Naive thymus-derived CD4-positive, alpha-beta T cell (primary cell): Measurements from ENCODE around the gene SLC35F5. TPM values are rescaled to one million over a fixed set of nuclear protein-coding genes. Genes with fewer than 3 reads are reported as not detected.
"Not testable (repeated sequence)": the region's sequence is repeated elsewhere in the genome, so short reads cannot be mapped to it uniquely, and the experiment has no call there.

Experiments used
- ATAC-seq: fragments of 150-1000 bp; cut with Tn5 transposase; 2 replicates; pipeline ENCODE4 v1.10.0; 2021; ENCODE audit warnings: mild to moderate bottlenecking, moderate library complexity
- CTCF ChIA-PET: fragments of 350-600 bp; sonication (Branson Sonifier 250); formaldehyde crosslinking; loops from one replicate; lab custom pipeline; 2021; ENCODE audit warnings: antibody characterized with exemption; lab: Charles Lee
- POLR2A ChIA-PET: fragments of 350-600 bp; sonication (Branson Sonifier 250); formaldehyde crosslinking; loops from one replicate; lab custom pipeline; 2021; ENCODE audit warnings: antibody characterized with exemption, inconsistent platforms; lab: Charles Lee
- DNase-seq, 9 donors: peaks; one replicate each; pipeline versions ENCODE4 v3.0.0 to v3.0.0-alpha.2; 2020 to 2022; ENCODE audit warnings: mixed read lengths in 1 of 9
- H3K27ac ChIP-seq: one replicate; pipeline ENCODE4 v1.7.0; 2013; ENCODE audit warnings: mild to moderate bottlenecking, low read depth, low read length, moderate library complexity
- H3K27me3 ChIP-seq, 2 donors: one replicate each; pipeline ENCODE4 v1.7.0; 2013; ENCODE audit warnings: low read length in 2 of 2, mild to moderate bottlenecking in 2 of 2, moderate library complexity in 2 of 2; ENCODE audit not compliant: control insufficient read depth in 2 of 2, insufficient read depth in 2 of 2
- H3K36me3 ChIP-seq, 3 experiments: 1 replicate in 2 of 3; 2 replicates in 1 of 3; pipeline ENCODE4 v1.7.0; 2013; ENCODE audit warnings: low read length in 3 of 3, mild to moderate bottlenecking in 3 of 3, moderate library complexity in 1 of 3; ENCODE audit not compliant: insufficient read depth in 3 of 3, control insufficient read depth in 2 of 3
- H3K4me1 ChIP-seq, 2 donors: one replicate each; pipeline ENCODE4 v1.7.0; 2013; ENCODE audit warnings: low read length in 2 of 2, mild to moderate bottlenecking in 2 of 2, moderate library complexity in 1 of 2; ENCODE audit not compliant: control insufficient read depth in 2 of 2, insufficient read depth in 2 of 2
- H3K4me3 ChIP-seq: 2 replicates; pipeline ENCODE4 v1.7.0; 2013; ENCODE audit warnings: mild to moderate bottlenecking, low read length
- H3K9me3 ChIP-seq, 3 experiments: 1 replicate in 2 of 3; 2 replicates in 1 of 3; pipeline ENCODE4 v1.7.0; 2013; ENCODE audit warnings: low read length in 3 of 3; ENCODE audit not compliant: control insufficient read depth in 2 of 3
- H3K27ac Mint-ChIP-seq, 9 donors: one replicate each; pipeline ENCODE4 v1.8.0; 2020 to 2022; ENCODE audit warnings: mixed read lengths in 9 of 9, mild to moderate bottlenecking in 8 of 9, moderate library complexity in 5 of 9, inconsistent platforms in 2 of 9
- H3K27me3 Mint-ChIP-seq, 5 donors: one replicate each; pipeline ENCODE4 v1.8.0; 2021 to 2022; ENCODE audit warnings: mixed read lengths in 5 of 5, mild to moderate bottlenecking in 1 of 5
- H3K36me3 Mint-ChIP-seq, 5 donors: one replicate each; pipeline ENCODE4 v1.8.0; 2020 to 2022; ENCODE audit warnings: mixed read lengths in 5 of 5, mild to moderate bottlenecking in 3 of 5, inconsistent platforms in 1 of 5
- H3K4me1 Mint-ChIP-seq, 7 donors: one replicate each; pipeline ENCODE4 v1.8.0; 2020 to 2022; ENCODE audit warnings: mixed read lengths in 7 of 7, mild to moderate bottlenecking in 3 of 7, inconsistent platforms in 1 of 7
- H3K4me3 Mint-ChIP-seq, 10 donors: one replicate each; pipeline ENCODE4 v1.8.0; 2020 to 2022; ENCODE audit warnings: mild to moderate bottlenecking in 10 of 10, mixed read lengths in 10 of 10, moderate library complexity in 6 of 10, inconsistent platforms in 2 of 10
- H3K9me3 Mint-ChIP-seq, 11 donors: one replicate each; pipeline ENCODE4 v1.8.0; 2020 to 2022; ENCODE audit warnings: mixed read lengths in 11 of 11, mild to moderate bottlenecking in 4 of 11, inconsistent platforms in 1 of 11, moderate library complexity in 1 of 11
- intact Hi-C, 2 donors: fragments of 100-400 bp; cut with micrococcal nuclease; formaldehyde crosslinking; loops; one replicate each; pipeline ENCODE4 v1.15.1; 2023
- polyA plus RNA-seq, 2 donors: library from polyadenylated mRNA; unstranded; fragments of 300-500 nt; fragmentation: Illumina TruSeq; gene quantifications; one replicate each; pipeline ENCODE4 v1.2.3, GENCODE V29; 2021
- total RNA-seq, 6 experiments: library from RNA in 5 of 6; stranded (reverse) in 5 of 6; gene quantifications; 1 replicate in 5 of 6; 2 replicates in 1 of 6; pipeline ENCODE4 v1.2.3 and lab custom pipeline; 2021 to 2026

Gene SLC35F5
- total and polyA plus RNA-seq, 7 experiments from 2014 or later, result 3.8 to 33.4 (median 25.5) TPM

GRCh38 chr2:113679457-113679856 is 77.0 kb downstream of the SLC35F5 start:
- intact Hi-C loops, result no loop called here
- peaks cover 0 to 12% of the 10 kb centered on the region in 2 donors for H3K4me1 ChIP-seq
- Mint-ChIP-seq H3K4me3 (no peak overlapping the region), H3K27me3 (peaks cover 0 to 30% (median 0%) of the 10 kb centered on the region in 5 donors), H3K4me1 (no peaks in the 10 kb centered on the region), H3K36me3 (no peaks in the 10 kb centered on the region), H3K9me3 (peaks cover 0 to 2% (median 0%) of the 10 kb centered on the region in 11 donors), H3K27ac (no peak overlapping the region)
- CTCF ChIA-PET, result no interaction called here
- no peak for DNase-seq
- H3K27me3 ChIP-seq, result no peaks in the 10 kb centered on the region
- POLR2A ChIA-PET, result no interaction called here
- H3K9me3 ChIP-seq, result no peaks in the 10 kb centered on the region
- peak; percentile 65 for ATAC-seq
- no peak overlapping the region for H3K4me3 ChIP-seq
- H3K36me3 ChIP-seq, result no peaks in the 10 kb centered on the region
- H3K27ac ChIP-seq, result no peak overlapping the region

DNA sequence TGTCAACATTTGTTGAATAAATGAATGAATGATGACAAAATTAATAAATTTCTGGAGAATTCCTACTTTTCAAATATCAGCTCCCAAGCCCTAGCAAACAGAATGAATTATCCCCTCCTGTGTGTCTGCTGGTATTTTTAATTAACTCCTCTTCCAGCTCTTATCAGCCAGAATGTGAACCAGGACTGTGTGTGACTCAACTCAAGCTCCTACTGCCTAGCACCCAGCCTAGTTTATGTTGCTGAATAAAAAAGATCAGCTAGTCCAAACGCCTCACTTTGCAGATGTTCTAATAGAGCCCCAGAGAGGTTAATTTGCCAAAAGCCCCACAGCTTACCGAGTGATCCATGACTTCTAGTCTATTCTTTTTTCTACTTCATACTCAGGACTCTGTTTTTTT is 79.1 kb downstream of the SLC35F5 start:
- DNase-seq, result no peak
- Histone ChIP-seq H3K4me1 (peaks cover 0 to 12% of the 10 kb centered on the region in 2 donors), H3K4me3 (no peak overlapping the region), H3K27ac (no peak overlapping the region), H3K36me3 (no peaks in the 10 kb centered on the region), H3K9me3 (no peaks in the 10 kb centered on the region), H3K27me3 (no peaks in the 10 kb centered on the region)
- no peak for ATAC-seq
- Mint-ChIP-seq H3K4me3 (no peak overlapping the region), H3K36me3 (no peaks in the 10 kb centered on the region), H3K27me3 (peaks cover 0 to 22% (median 0%) of the 10 kb centered on the region in 5 donors), H3K4me1 (no peaks in the 10 kb centered on the region), H3K27ac (no peak overlapping the region), H3K9me3 (peaks cover 0 to 2% (median 0%) of the 10 kb centered on the region in 11 donors)
- intact Hi-C loops, result no loop called here
- CTCF ChIA-PET, result no interaction called here
- POLR2A ChIA-PET, result interaction anchor here (1.3 kb wide), 1 partner anchor 21 kb away, joined by 3 read pairs; no protein-coding TSS in a partner anchor

GRCh38 chr2:113676623-113677266 is 79.7 kb downstream of the SLC35F5 start:
- POLR2A ChIA-PET, result interaction anchor here (1.3 kb wide), 1 partner anchor 21 kb away, joined by 3 read pairs; no protein-coding TSS in a partner anchor
- H3K4me3 ChIP-seq, result no peak overlapping the region

GRCh38 chr2:113675875-113676274 is 80.6 kb downstream of the SLC35F5 start:
- Mint-ChIP-seq H3K27ac (no peak overlapping the region), H3K9me3 (peaks cover 0 to 1% (median 0%) of the 10 kb centered on the region in 11 donors), H3K36me3 (no peaks in the 10 kb centered on the region), H3K4me1 (no peaks in the 10 kb centered on the region), H3K27me3 (peaks cover 0 to 10% (median 0%) of the 10 kb centered on the region in 5 donors), H3K4me3 (no peak overlapping the region)
- ChIA-PET CTCF (no interaction called here), POLR2A (no interaction called here)
- no peak for ATAC-seq
- H3K36me3 ChIP-seq, result no peaks in the 10 kb centered on the region
- H3K4me3 ChIP-seq, result no peak overlapping the region
- no peaks in the 10 kb centered on the region for H3K9me3 ChIP-seq
- no peak overlapping the region for H3K27ac ChIP-seq
- intact Hi-C loops, result no loop called here
- no peaks in the 10 kb centered on the region for H3K27me3 ChIP-seq
- peaks cover 0 to 12% of the 10 kb centered on the region in 2 donors for H3K4me1 ChIP-seq
- no peak for DNase-seq

More at GRCh38 chr2:113676623-113677266, 79.7 kb downstream of the SLC35F5 start:
- Histone ChIP-seq H3K36me3 (no peaks in the 10 kb centered on the region), H3K27ac (no peak overlapping the region), H3K4me1 (peaks cover 0 to 12% of the 10 kb centered on the region in 2 donors), H3K27me3 (no peaks in the 10 kb centered on the region), H3K9me3 (no peaks in the 10 kb centered on the region)
- intact Hi-C loops, result no loop called here
- Mint-ChIP-seq H3K4me3 (no peak overlapping the region), H3K36me3 (no peaks in the 10 kb centered on the region), H3K9me3 (peaks cover 0 to 2% (median 0%) of the 10 kb centered on the region in 11 donors), H3K4me1 (no peaks in the 10 kb centered on the region), H3K27ac (no peak overlapping the region), H3K27me3 (peaks cover 0 to 16% (median 0%) of the 10 kb centered on the region in 5 donors)
- CTCF ChIA-PET, result no interaction called here
- no peak for ATAC-seq
- DNase-seq, result no peak

GRCh38 chr2:113672326-113672932 is 84.0 kb downstream of the SLC35F5 start:
- Histone ChIP-seq H3K36me3 (no peaks in the 10 kb centered on the region), H3K9me3 (no peaks in the 10 kb centered on the region), H3K27ac (no peak overlapping the region), H3K4me1 (no peaks in the 10 kb centered on the region), H3K27me3 (no peaks in the 10 kb centered on the region), H3K4me3 (no peak overlapping the region)
- CTCF ChIA-PET, result no interaction called here
- POLR2A ChIA-PET, result no interaction called here
- ATAC-seq (no peak), DNase-seq (no peak)
- Mint-ChIP-seq H3K27me3 (peaks cover 0 to 7% (median 0%) of the 10 kb centered on the region in 5 donors), H3K4me3 (no peak overlapping the region), H3K36me3 (no peaks in the 10 kb centered on the region), H3K27ac (no peak overlapping the region), H3K4me1 (no peaks in the 10 kb centered on the region), H3K9me3 (peaks cover 0 to 1% (median 0%) of the 10 kb centered on the region in 11 donors)
- intact Hi-C loops, result no loop called here

GRCh38 chr2:113669013-113669412 is 87.4 kb downstream of the SLC35F5 start:
- H3K9me3 ChIP-seq, H3K27me3 Mint-ChIP-seq, H3K36me3 Mint-ChIP-seq, H3K36me3 ChIP-seq, CTCF ChIA-PET, H3K27me3 ChIP-seq, DNase-seq, H3K4me3 Mint-ChIP-seq, H3K9me3 Mint-ChIP-seq, POLR2A ChIA-PET, intact Hi-C loops, H3K4me1 ChIP-seq, H3K4me3 ChIP-seq, H3K27ac Mint-ChIP-seq, H3K27ac ChIP-seq, H3K4me1 Mint-ChIP-seq, ATAC-seq: not testable (repeated sequence)
